Stimulated activated CD4-positive, alpha-beta T cell treated with anti-CD3 and anti-CD28 coated beads, Interleukin-4, amount 100 ng/mL, for 48 hours (primary cell): ENCODE results near the gene DFFA.
"Not testable (repeated sequence)": the region's sequence is repeated elsewhere in the genome, so short reads cannot be mapped to it uniquely, and the experiment has no call there.

Source experiments
- DNase-seq, 2 donors: peaks; one replicate each; pipeline ENCODE4 v3.0.0-alpha.2; 2020; ENCODE audit warnings: low read depth in 2 of 2

Gene DFFA

DNA sequence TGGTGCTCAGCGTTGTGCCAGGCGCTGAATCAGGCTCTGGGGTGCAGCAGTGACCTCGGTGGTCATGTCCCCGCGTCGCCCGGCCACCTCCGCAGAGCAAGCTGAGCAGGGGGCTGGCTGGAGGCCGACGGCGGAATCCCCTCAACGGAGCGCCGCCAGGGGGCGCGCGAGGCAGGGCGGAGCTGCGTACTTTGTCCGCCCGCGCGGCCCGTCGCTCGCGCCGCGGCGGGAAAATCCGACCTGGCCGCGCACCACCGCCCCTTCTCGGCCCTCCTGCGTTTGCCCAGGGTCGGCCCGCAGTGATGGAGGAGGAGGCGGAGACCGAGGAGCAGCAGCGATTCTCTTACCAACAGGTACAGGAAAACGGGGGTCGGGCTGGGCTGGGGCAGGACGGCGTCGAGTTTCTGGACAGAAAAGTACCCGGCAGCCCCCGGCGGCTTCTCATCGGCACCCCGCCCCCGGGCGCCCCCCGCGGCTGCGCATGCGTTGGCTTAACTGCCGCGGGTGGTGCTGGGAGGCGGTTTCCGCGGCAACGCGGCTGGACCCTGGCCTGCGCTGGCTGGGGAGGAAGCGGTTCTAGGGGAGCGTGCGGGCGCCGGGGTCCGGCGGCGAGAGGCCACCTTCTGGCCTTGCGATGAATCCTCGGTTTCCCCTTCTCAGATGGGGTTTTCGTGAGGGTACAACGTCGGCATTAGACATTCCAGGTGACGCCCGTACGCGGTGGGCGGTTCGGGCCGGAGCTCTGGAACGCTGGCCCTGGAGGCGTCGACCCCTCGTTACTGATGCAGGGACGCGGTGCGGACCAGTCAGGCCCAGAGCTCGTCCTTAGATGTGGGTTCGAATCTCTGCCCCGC lies 41.9 kb downstream of the DFFA start, which contains the start of gene CENPS:
TSS of gene CENPS (plus strand) at position 218 of the 854 bp plus-strand sequence. CDS start at position 303, 85 bp downstream.
- DNase-seq, result peak; percentile 83 to 95

DNA sequence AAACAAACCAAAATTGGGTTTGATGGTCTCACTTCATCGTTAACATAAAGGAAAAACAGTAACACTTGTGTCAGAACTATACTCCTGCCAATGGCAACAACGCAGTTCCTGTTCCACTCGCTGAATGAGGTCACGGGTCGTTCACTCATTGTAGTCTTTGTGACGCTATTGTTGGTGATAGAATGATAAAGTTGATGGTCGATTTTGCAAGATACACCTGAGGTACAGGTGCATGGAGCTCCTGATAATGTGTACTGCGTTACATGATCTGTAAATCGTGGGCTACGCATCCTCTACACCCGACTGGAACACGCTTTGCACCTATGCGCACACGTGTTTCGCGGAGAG lies 42.5 kb downstream of the DFFA start:
- no peak for DNase-seq

GRCh38 chr1:10428984-10429383 lies 43.3 kb downstream of the DFFA start:
- DNase-seq, result no peak

GRCh38 chr1:10426535-10426848 lies 45.8 kb downstream of the DFFA start:
- not testable (repeated sequence) for DNase-seq

GRCh38 chr1:10425826-10426534 lies 46.3 kb downstream of the DFFA start:
- DNase-seq, result not testable (repeated sequence)

- DNase-seq, result no peak
Observed at GRCh38 chr1:10424651-10425050, 47.7 kb downstream of the DFFA start.

GRCh38 chr1:10424034-10424433 lies 48.3 kb downstream of the DFFA start:
- no peak for DNase-seq

- DNase-seq, result no peak
Observed at GRCh38 chr1:10421637-10422036, 50.7 kb downstream of the DFFA start.

GRCh38 chr1:10419351-10419750 lies 53.0 kb downstream of the DFFA start:
- DNase-seq, result no peak

DNA sequence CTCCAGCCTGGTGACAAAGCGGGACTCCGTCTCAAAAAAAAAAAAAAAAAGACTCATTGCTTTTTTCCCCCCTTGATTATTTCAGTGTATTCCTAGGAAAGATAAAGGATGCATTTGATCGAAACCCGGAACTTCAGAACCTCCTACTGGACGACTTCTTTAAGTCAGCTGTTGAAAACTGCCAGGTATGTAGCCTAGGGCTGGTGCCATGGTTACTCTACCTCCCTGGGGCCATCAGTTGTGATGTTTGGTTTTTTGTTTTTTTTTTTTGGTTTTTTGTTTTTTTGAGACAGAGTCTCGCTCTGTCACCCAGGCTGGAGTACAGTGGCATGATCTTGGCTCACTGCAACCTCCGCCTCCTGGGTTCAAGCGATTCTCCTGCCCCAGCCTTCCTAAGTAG lies 53.6 kb downstream of the DFFA start:
- not testable (repeated sequence) for DNase-seq

GRCh38 chr1:10415967-10416366 lies 56.4 kb downstream of the DFFA start:
- not testable (repeated sequence) for DNase-seq

GRCh38 chr1:10415211-10415930 lies 57.0 kb downstream of the DFFA start:
- no peak for DNase-seq

GRCh38 chr1:10407201-10407600 lies 65.1 kb downstream of the DFFA start:
- no peak for DNase-seq
